CD4-positive, alpha-beta T cell treated with Interleukin-2 at 100 ng/mL for 4 hours (primary cell): Measurements from ENCODE around the gene PTGER2.
A peak's percentile ranks its signal among the peaks of the same experiment; 100 is the strongest.

Experiments
- DNase-seq: peaks from one replicate; pipeline ENCODE4 v3.0.0-alpha.2; 2020; ENCODE audit warnings: low spot score

The PTGER2 gene

GRCh38 chr14:52305014-52305413, 9.1 kb upstream of the PTGER2 start:
- no peak for DNase-seq

GRCh38 chr14:52307376-52307775, 6.7 kb upstream of the PTGER2 start:
- no peak for DNase-seq

GRCh38 chr14:52307905-52308304, 6.2 kb upstream of the PTGER2 start:
- no peak for DNase-seq

- no peak for DNase-seq
These were observed 3.6 kb upstream of the PTGER2 start for GRCh38 chr14:52310541-52310940.

- no peak for DNase-seq
These were observed 1.2 kb upstream of the PTGER2 start for GRCh38 chr14:52312931-52313355.

- DNase-seq = no peak
These were observed 650 bp upstream of the PTGER2 start for GRCh38 chr14:52313462-52313861.

GRCh38 chr14:52314595-52315354, 663 bp downstream of the PTGER2 start:
- peak; percentile 39 for DNase-seq

GRCh38 chr14:52315355-52315718, 1.2 kb downstream of the PTGER2 start:
- peak; percentile 56 for DNase-seq

GRCh38 chr14:52318062-52318461, 4.0 kb downstream of the PTGER2 start:
- DNase-seq = peak; percentile 42

- DNase-seq = peak; percentile 56
These were observed 4.9 kb downstream of the PTGER2 start for GRCh38 chr14:52318826-52319645.

- no peak for DNase-seq
These were observed 5.8 kb downstream of the PTGER2 start for GRCh38 chr14:52319919-52320318.

- DNase-seq = peak; percentile 83
These were observed 11.0 kb downstream of the PTGER2 start for GRCh38 chr14:52325126-52325525.

- no peak for DNase-seq
These were observed 11.5 kb downstream of the PTGER2 start for GRCh38 chr14:52325630-52326029.

GRCh38 chr14:52327374-52328226, 13.5 kb downstream of the PTGER2 start:
- no peak for DNase-seq

- no peak for DNase-seq
These were observed 14.2 kb downstream of the PTGER2 start for GRCh38 chr14:52328276-52328675.

- DNase-seq = no peak
These were observed 15.7 kb downstream of the PTGER2 start for GRCh38 chr14:52329678-52330369.

GRCh38 chr14:52332269-52332668, 18.2 kb downstream of the PTGER2 start:
- DNase-seq = no peak

GRCh38 chr14:52333108-52333507, 19.0 kb downstream of the PTGER2 start:
- no peak for DNase-seq

GRCh38 chr14:52333823-52334657, 19.9 kb downstream of the PTGER2 start:
- DNase-seq = no peak

GRCh38 chr14:52336241-52336640, 22.1 kb downstream of the PTGER2 start:
- no peak for DNase-seq
